ENCODE measurements around the gene MTR. TPM values are rescaled to one million over a fixed set of nuclear protein-coding genes. Genes with fewer than 3 reads are reported as not detected.

The MTR gene
- total RNA-seq, 1 donor from 2014 or later: 64.0 TPM

DNA sequence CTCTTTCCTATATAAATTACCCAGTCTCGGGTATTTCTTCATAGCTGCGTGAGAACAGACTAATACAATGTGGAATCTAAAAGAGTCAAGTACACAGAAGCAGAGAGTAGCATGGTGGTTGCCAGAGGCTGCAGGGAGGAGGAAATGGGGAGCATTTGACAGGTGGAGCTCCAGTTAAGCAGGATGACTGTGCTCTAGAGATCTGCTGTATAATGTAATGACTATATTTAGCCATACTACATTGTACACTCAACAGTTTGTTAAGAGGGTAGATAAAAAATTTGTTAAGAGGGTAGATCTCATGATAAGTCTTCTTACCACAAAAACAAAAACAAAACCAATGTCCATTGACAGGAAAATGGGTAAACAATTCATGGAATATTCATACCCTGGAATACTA lies 127.1 kb downstream of the MTR start:
- ATAC-seq: no peak
- intact Hi-C loops (cut with DNase I): no loop called here
- no peak for DNase-seq (ENCODE audit: low spot score)

- intact Hi-C loops (cut with DNase I): no loop called here
- ATAC-seq (no peak), DNase-seq (ENCODE audit: low spot score) (no peak)
Observed at GRCh38 chr1:236925386-236925785, 130.3 kb downstream of the MTR start.

DNA sequence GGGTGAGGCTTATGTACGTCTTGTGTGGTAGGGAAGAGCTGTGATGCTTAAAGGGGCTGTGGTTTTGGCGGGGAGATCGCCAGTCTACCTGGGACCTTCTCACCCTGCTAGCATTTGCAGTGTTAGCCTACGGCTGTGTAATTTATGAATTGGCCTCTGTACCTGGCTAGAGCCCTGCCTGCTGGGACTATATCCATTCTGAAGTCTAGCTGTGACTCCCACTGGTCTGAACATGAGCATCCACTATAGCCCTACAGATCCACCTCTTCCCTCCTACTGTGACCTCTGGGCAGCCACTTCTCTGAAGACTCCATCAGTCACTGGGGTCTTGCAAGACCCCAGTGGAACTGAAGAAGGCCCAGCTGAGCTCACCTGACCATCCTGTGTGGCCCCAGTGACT lies 135.4 kb downstream of the MTR start:
- ATAC-seq (no peak), DNase-seq (ENCODE audit: low spot score) (no peak)
- intact Hi-C loops (cut with DNase I): no loop called here

DNA sequence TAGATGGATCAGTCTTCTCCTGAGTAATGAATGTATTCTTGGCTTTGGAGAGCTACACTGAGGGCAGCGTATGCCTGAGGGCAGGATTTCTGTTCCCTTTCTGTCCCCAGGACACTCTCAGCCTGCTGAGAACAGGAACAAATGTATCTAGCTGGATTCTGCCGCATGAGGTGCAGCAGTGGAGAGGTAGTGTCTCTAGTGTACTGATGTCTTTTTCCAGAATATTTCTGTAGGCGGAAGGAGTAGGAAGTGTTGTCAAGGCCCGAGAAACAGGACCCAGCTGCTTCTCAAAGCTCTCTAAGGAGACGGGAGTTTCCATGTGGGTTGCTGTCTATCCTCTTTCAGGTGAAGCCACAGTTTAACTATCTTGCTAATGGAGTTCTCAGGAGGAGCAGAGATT lies 143.7 kb downstream of the MTR start:
- ATAC-seq (no peak), DNase-seq (ENCODE audit: low spot score) (no peak)
- intact Hi-C loops (cut with DNase I): no loop called here

GRCh38 chr1:236942431-236942830 lies 147.3 kb downstream of the MTR start:
- intact Hi-C loops (cut with DNase I): no loop called here
- no peak for DNase-seq (ENCODE audit: low spot score)
- no peak for ATAC-seq

- intact Hi-C loops (cut with DNase I): no loop called here
- DNase-seq (ENCODE audit: low spot score) (no peak), ATAC-seq (no peak)
Observed at GRCh38 chr1:236944556-236944955, 149.5 kb downstream of the MTR start.

GRCh38 chr1:236945002-236945401 lies 149.9 kb downstream of the MTR start:
- ATAC-seq (no peak), DNase-seq (ENCODE audit: low spot score) (no peak)
- intact Hi-C loops (cut with DNase I): no loop called here

DNA sequence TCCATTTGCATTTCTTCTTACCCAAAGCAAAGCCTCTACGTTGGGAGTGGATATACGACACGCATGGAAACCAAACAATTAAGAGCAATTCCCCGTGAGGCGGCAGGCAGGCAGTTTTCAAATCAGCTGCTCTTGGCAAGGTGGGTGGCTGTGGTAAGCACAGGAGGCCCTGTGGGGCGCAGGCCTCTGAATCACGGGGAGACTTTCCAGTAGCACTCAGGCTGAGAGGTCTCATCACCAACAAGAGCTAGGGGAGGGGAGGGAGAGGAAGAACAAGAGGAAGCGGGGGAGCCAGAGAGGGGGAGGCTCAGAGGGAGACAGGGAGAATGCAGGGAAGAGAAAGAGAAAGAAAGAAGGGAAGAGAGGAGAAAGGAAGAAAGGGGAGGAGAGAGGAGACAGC lies 152.7 kb downstream of the MTR start:
- no peak for ATAC-seq
- intact Hi-C loops (cut with DNase I): no loop called here

GRCh38 chr1:236948381-236948780 lies 153.3 kb downstream of the MTR start:
- ATAC-seq (no peak), DNase-seq (ENCODE audit: low spot score) (no peak)
- intact Hi-C loops (cut with DNase I): no loop called here

More for the DNA sequence above, 152.7 kb downstream of the MTR start:
- DNase-seq (ENCODE audit: low spot score): no peak

DNA sequence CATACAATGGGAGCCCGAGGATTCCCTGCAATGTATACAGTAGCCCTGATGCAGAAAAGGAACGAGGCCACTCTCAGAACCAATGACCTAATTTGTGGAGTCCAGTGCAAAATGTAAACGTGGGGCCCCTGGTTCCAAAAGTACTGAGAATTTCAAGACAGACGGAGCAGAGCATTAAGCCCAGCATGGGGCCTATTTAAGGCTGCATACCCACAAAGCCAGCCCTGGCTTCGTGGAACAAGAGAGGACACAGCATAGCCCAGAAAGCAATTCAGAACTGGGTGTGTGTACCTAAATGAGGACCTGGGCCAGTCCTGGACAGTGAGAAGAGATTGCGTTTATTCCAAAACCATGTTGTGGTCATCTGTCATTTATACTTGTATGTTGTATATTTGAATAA lies 153.9 kb downstream of the MTR start:
- ATAC-seq (no peak), DNase-seq (ENCODE audit: low spot score) (no peak)
- intact Hi-C loops (cut with DNase I): no loop called here

DNA sequence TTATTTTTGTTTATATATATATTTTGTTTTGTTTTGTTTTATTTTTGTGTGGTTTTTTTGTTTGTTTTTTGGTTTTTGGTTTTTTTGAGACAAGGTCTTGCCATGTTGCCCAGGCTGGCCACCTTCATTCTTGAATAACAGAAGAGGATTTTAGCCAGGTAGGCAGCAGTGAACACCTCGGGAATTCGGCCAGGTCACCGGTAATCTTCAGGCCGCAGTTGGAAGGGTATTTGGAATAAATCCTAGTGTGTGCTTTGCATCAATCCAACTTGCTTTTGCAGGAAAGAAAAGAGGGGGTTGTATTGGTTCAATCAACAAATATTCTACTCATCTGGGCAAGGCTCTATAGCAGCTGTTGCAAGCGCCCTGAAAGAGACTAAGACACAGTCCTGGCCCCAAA lies 155.3 kb downstream of the MTR start:
- ATAC-seq (no peak), DNase-seq (ENCODE audit: low spot score) (no peak)
- intact Hi-C loops (cut with DNase I): no loop called here

- intact Hi-C loops (cut with DNase I): no loop called here
- DNase-seq (ENCODE audit: low spot score) (no peak), ATAC-seq (no peak)
Observed at GRCh38 chr1:236951672-236952071, 156.6 kb downstream of the MTR start.

DNA sequence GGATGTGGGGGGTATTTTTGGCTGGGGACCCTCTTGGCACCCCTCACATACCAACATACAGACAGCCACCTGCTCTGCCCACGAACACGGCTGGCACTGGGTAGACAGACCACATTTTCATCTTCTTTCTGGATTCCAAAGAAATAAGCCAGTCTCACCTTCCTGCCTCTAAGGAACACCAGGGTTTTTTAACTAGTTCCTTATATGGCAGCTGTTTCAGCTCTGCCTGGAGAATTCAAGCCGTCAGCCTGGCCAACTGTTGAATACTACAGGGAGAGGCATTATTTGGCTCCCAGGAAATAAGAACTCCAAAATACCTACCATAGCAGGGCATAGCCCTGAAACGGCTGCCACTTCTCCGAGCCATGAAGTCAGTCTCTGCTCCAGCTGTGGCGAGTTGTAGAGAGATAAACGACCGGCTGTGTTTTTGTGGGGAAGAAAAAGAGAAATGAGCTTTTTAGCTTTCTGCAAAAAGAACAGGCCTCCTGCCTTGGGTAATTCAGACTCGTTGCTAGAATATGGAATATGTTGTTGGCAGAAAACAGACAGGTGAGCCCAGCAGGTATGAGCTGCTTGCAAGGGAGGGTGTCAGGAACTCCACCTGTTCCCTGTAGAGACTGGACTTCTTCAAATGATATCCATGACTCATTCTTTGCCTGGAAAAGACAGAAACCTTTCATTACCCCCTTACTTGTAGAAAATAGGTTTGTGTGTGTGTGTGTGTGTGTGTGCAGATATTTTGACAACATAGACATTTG lies 157.3 kb downstream of the MTR start:
- DNase-seq (ENCODE audit: low spot score) (no peak), ATAC-seq (no peak)
- intact Hi-C loops (cut with DNase I): no loop called here

DNA sequence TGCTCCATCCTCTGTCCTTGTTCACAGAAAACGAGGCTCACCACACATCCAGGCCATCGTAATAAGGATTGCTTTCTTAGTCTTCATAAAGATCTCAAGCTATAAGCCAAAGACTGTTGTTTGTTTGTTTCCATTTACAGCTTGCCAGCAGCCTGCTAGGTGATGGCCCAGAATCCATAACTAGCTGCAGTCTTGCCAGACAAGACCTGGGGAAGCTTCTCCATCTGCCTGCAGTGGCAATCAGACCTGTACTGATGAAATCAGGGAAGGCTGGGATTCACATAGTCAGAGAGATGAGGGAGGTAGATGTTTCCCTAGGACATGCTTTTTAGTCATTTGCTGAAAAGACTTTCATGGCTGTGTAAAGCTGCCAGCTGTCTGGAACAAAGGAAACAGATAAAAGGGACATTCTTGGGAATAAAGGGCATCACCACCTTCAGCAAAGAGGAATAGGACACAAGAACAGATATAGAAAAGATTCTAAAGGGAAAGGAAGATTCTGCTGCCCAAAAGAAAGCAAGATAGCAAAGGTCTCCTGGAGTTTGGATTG lies 158.1 kb downstream of the MTR start:
- intact Hi-C loops (cut with DNase I): no loop called here
- DNase-seq (ENCODE audit: low spot score) (no peak), ATAC-seq (no peak)

Other genes starting within 250 kb of the MTR start
- 33.7 TPM for gene HEATR1, start 190.8 kb upstream of the MTR start, total RNA-seq
- 0.58 TPM for gene ACTN2, start 108.8 kb upstream of the MTR start, total RNA-seq
- not detected for gene MT1HL1, start 209.1 kb downstream of the MTR start, total RNA-seq
- gene RYR2, start 246.9 kb downstream of the MTR start, total RNA-seq: 0.49 TPM